ENCODE results near the gene AGER.
A peak's percentile ranks its signal among the peaks of the same experiment; 100 is the strongest.

AGER gene

GRCh38 chr6:32152769-32153563, 31.1 kb downstream of the AGER start:
- DNase-seq (ENCODE audit: extremely low spot score), result peak; percentile 59
- POLR2A ChIA-PET, result interaction anchor here (1.0 to 2.2 kb wide), 8 partner anchors 19 to 42 kb away, joined by 3 to 57 read pairs (median 6); partner anchors contain the start of genes ATF6B, FKBPL, GPSM3 and PBX2
- CTCF ChIA-PET, result interaction anchor here (0.7 to 1.0 kb wide), 2 partner anchors 36 to 271 kb away, joined by 3 to 4 read pairs; no protein-coding TSS in a partner anchor
- TF ChIP-seq FOXA1 (IDR thresholded peaks at IDR 0.05) (no peak), CTBP1 (IDR thresholded peaks at IDR 0.05; ENCODE audit: borderline replicate concordance) (no peak), SP1 (IDR thresholded peaks at IDR 0.05) (no peak), L3MBTL2 (conservative IDR thresholded peaks at IDR 0.05) (peak; percentile 19)
- TF ChIP-seq, protein P1, sequence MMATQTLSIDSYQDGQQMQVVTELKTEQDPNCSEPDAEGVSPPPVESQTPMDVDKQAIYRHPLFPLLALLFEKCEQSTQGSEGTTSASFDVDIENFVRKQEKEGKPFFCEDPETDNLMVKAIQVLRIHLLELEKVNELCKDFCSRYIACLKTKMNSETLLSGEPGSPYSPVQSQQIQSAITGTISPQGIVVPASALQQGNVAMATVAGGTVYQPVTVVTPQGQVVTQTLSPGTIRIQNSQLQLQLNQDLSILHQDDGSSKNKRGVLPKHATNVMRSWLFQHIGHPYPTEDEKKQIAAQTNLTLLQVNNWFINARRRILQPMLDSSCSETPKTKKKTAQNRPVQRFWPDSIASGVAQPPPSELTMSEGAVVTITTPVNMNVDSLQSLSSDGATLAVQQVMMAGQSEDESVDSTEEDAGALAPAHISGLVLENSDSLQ (IDR thresholded peaks at IDR 0.05), result no peak

DNA sequence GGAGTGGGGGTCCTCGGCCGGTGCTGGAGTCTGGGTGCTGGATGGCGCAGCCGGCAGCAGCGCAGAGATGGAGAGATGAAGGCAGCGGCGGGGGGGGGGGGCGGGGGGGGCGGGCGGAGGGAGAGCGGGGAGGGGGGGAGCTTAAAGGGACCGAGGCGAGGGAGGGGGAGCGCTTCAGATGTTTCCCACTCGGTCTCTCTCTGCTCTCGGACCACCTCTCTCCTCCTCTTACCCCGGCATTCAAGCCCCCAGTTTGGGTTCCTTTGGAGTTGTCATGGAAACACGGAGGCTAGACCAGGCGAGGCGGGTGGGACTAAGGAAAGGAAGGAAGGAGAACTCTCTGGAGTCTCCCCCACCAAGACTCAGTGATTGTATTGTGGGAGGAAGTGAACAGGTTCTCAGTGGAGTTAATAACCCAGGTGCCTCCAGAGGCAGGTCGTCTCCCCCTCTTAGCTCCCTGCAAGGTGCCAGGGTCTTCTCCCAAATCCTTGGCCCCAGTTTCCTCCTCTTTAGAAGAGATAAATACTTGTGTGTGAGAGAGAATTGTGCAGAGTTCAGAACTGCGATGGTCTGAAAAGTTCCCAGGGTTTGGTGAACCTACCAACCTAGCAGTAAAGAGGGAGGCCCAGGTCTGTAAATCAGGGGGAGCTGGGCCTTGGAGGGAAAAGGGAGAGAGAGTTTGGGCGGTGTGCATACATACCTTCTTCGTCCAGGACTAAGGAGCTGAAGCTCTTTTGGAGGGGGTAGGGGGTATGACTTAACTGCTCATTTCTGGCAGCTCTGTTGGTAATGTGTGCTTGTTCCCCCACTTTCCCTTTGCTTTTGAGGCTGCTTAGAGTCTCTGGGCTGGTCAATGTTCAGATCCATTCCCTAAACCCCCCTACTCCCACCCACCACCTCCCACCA, 31.9 kb downstream of the AGER start, which contains the start of gene PRRT1:
TSS of gene PRRT1 (minus strand) at position 77 of the 906 bp plus-strand sequence. CDS start 112 bp downstream, outside the sequence.
- no peak for TF ChIP-seq HDGF (IDR thresholded peaks at IDR 0.05; ENCODE audit: borderline replicate concordance)
- TF ChIP-seq SUZ12 (IDR thresholded peaks at IDR 0.05), result no peak
- no peak for TF ChIP-seq BHLHE40 (IDR thresholded peaks at IDR 0.05; ENCODE audit: borderline replicate concordance)
- no peak for TF ChIP-seq NFRKB (IDR thresholded peaks at IDR 0.05)
- no peak for TF ChIP-seq TARDBP (IDR thresholded peaks at IDR 0.05)
- no peak for TF ChIP-seq ARNT (IDR thresholded peaks at IDR 0.05)
- no peak for TF ChIP-seq L3MBTL2 (conservative IDR thresholded peaks at IDR 0.05)
- TF ChIP-seq ELF4 (IDR thresholded peaks at IDR 0.05), result no peak
- no peak for TF ChIP-seq CTBP1 (IDR thresholded peaks at IDR 0.05; ENCODE audit: borderline replicate concordance)
- no peak for TF ChIP-seq SP1 (IDR thresholded peaks at IDR 0.05)
- TF ChIP-seq FOXA1 (IDR thresholded peaks at IDR 0.05), result no peak
- TF ChIP-seq LEF1 (IDR thresholded peaks at IDR 0.05; ENCODE audit: borderline replicate concordance), result no peak
- TF ChIP-seq, protein P1 (IDR thresholded peaks at IDR 0.05), result no peak
- no peak for TF ChIP-seq FOXK2 (IDR thresholded peaks at IDR 0.05)
- no peak for TF ChIP-seq FOXM1 (IDR thresholded peaks at IDR 0.05; ENCODE audit: borderline replicate concordance)
- no peak for TF ChIP-seq ZNF384 (IDR thresholded peaks at IDR 0.05)
- ChIA-PET POLR2A (interaction anchor here (1.1 to 2.2 kb wide), 5 partner anchors 23 to 43 kb away, joined by 4 to 57 read pairs (median 16); partner anchors contain the start of genes ATF6B, FKBPL and GPSM3), CTCF (interaction anchor here (0.6 to 1.0 kb wide), 3 partner anchors 35 to 361 kb away, joined by 3 to 4 read pairs (median 3); no protein-coding TSS in a partner anchor)
- no peak for DNase-seq (ENCODE audit: extremely low spot score)

- no peak for DNase-seq (ENCODE audit: extremely low spot score)
- CTCF ChIA-PET, result no interaction called here
- TF ChIP-seq FOXA1 (IDR thresholded peaks at IDR 0.05) (no peak), NFRKB (IDR thresholded peaks at IDR 0.05) (no peak), SUZ12 (IDR thresholded peaks at IDR 0.05) (no peak), LEF1 (IDR thresholded peaks at IDR 0.05; ENCODE audit: borderline replicate concordance) (no peak), FOXM1 (IDR thresholded peaks at IDR 0.05; ENCODE audit: borderline replicate concordance) (no peak), SP1 (IDR thresholded peaks at IDR 0.05) (no peak), L3MBTL2 (conservative IDR thresholded peaks at IDR 0.05) (no peak), HDGF (IDR thresholded peaks at IDR 0.05; ENCODE audit: borderline replicate concordance) (no peak), CTBP1 (IDR thresholded peaks at IDR 0.05; ENCODE audit: borderline replicate concordance) (no peak), TARDBP (IDR thresholded peaks at IDR 0.05) (no peak), BHLHE40 (IDR thresholded peaks at IDR 0.05; ENCODE audit: borderline replicate concordance) (no peak), FOXK2 (IDR thresholded peaks at IDR 0.05) (no peak)
- TF ChIP-seq, protein P1 (IDR thresholded peaks at IDR 0.05), result no peak
- POLR2A ChIA-PET, result interaction anchor here (1.0 to 2.2 kb wide), 4 partner anchors 20 to 42 kb away, joined by 3 to 57 read pairs (median 12); partner anchors contain the start of genes ATF6B, FKBPL and GPSM3
These were observed 32.7 kb downstream of the AGER start for GRCh38 chr6:32151181-32151862.

DNA sequence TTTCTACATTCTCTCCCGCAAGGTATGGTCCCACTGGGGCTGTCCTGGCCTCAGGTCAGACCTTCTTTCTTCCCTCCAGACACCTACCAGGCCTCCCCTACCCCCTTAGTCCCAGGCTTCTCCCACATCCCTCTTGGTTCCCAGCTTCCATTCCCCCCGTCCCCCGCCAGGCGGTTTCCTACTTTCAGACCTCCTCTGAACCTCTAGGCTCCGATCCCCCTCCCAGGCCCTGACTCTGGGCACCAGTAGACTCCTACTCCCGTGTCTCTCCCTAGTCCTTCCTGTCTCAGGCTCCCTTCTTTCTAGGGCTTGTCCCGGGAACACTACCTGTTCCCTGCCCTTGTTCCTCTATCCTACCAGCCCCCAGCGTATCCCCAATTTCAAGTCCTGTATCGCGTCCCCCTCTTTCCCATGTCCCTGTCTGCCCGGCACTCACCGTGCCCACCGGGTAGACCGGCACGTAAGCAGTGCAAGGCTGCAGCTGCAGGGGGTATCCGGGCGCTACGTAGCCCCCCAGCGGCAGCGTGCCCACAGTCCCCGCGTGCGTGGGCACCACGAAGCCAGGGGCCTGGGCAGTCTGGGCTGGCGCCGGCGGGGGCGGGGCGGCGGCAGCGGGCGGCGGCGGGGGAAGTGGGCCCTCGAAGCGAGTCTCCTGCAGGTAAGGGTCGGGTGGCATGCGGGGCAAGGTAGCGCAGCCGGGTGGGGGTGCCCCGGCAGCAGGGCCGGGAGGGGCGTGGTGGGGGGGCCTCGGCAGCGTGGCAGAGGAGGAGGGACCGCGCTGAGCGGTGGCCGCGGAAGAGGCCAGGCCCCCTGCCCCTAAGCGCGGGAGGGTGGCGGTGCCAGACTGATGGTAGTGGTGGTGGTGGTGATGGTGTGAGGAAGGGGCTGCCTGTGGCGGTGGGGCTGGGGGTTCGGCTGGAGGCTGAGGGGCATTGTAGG, 33.9 kb downstream of the AGER start:
- no peak for DNase-seq (ENCODE audit: extremely low spot score)
- CTCF ChIA-PET, result no interaction called here
- POLR2A ChIA-PET, result interaction anchor here (1.0 kb wide), 1 partner anchor 19 kb away, joined by 3 read pairs; no protein-coding TSS in a partner anchor

More for the DNA sequence above, 33.9 kb downstream of the AGER start:
- no peak for TF ChIP-seq FOXA1 (IDR thresholded peaks at IDR 0.05)
